ENCODE data around the gene SCFD2. TPM values are rescaled to one million over a fixed set of nuclear protein-coding genes. Genes with fewer than 3 reads are reported as not detected.

The SCFD2 gene
- total RNA-seq, 1 donor from 2014 or later: 11.9 TPM

GRCh38 chr4:53014881-53015280 is 351.0 kb downstream of the SCFD2 start:
- Histone ChIP-seq H3K36me3 (ENCODE audit: insufficient read depth, low read length) (no peaks in the 10 kb centered on the region), H3K4me3 (ENCODE audit: insufficient read depth, low read depth, low read length) (no peak overlapping the region), H4K20me1 (ENCODE audit: insufficient read depth, low read length) (no peaks in the 10 kb centered on the region), H3K79me2 (ENCODE audit: insufficient read depth, low read length) (no peaks in the 10 kb centered on the region), H3K4me1 (ENCODE audit: insufficient read depth, low read length) (peaks cover 22% of the 10 kb centered on the region), H3K27me3 (ENCODE audit: insufficient read depth, low read length) (no peaks in the 10 kb centered on the region), H3K9ac (ENCODE audit: low read length) (no peak overlapping the region), H3K27ac (ENCODE audit: low read depth, low read length) (no peak overlapping the region), H2AFZ (ENCODE audit: low read depth, low read length) (no peak overlapping the region), H3K4me2 (ENCODE audit: low read length) (no peak overlapping the region), H3K9me3 (ENCODE audit: insufficient read depth, low read depth, low read length) (no peaks in the 10 kb centered on the region)
- Mint-ChIP-seq H3K27ac (ENCODE audit: unreplicated experiment) (no peak overlapping the region), H3K9me3 (ENCODE audit: unreplicated experiment) (no peaks in the 10 kb centered on the region), H3K36me3 (ENCODE audit: low read depth, unreplicated experiment) (no peaks in the 10 kb centered on the region), H3K27me3 (ENCODE audit: low read depth, unreplicated experiment) (no peaks in the 10 kb centered on the region), H3K4me1 (ENCODE audit: low read depth, unreplicated experiment) (peaks cover 45% of the 10 kb centered on the region), H3K4me3 (ENCODE audit: unreplicated experiment) (no peak overlapping the region)
- FAIRE-seq (no peak), DNase-seq (ENCODE audit: low read depth) (no peak)
- TF ChIP-seq, protein P1, sequence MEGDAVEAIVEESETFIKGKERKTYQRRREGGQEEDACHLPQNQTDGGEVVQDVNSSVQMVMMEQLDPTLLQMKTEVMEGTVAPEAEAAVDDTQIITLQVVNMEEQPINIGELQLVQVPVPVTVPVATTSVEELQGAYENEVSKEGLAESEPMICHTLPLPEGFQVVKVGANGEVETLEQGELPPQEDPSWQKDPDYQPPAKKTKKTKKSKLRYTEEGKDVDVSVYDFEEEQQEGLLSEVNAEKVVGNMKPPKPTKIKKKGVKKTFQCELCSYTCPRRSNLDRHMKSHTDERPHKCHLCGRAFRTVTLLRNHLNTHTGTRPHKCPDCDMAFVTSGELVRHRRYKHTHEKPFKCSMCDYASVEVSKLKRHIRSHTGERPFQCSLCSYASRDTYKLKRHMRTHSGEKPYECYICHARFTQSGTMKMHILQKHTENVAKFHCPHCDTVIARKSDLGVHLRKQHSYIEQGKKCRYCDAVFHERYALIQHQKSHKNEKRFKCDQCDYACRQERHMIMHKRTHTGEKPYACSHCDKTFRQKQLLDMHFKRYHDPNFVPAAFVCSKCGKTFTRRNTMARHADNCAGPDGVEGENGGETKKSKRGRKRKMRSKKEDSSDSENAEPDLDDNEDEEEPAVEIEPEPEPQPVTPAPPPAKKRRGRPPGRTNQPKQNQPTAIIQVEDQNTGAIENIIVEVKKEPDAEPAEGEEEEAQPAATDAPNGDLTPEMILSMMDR (IDR thresholded peaks at IDR 0.05; ENCODE audit: insufficient read depth, low read depth, low read length): no peak
- TF ChIP-seq EZH2 (IDR thresholded peaks at IDR 0.05; ENCODE audit: insufficient read depth, low read length): no peak

GRCh38 chr4:53013873-53014775 is 351.7 kb downstream of the SCFD2 start:
- H3K36me3 Mint-ChIP-seq (ENCODE audit: low read depth, unreplicated experiment): no peaks in the 10 kb centered on the region
- Histone ChIP-seq H3K79me2 (ENCODE audit: insufficient read depth, low read length) (no peaks in the 10 kb centered on the region), H2AFZ (ENCODE audit: low read depth, low read length) (no peak overlapping the region), H3K9ac (ENCODE audit: low read length) (no peak overlapping the region), H4K20me1 (ENCODE audit: insufficient read depth, low read length) (no peaks in the 10 kb centered on the region), H3K27ac (ENCODE audit: low read depth, low read length) (no peak overlapping the region), H3K27me3 (ENCODE audit: insufficient read depth, low read length) (no peaks in the 10 kb centered on the region), H3K4me3 (ENCODE audit: insufficient read depth, low read depth, low read length) (no peak overlapping the region), H3K9me3 (ENCODE audit: insufficient read depth, low read depth, low read length) (no peaks in the 10 kb centered on the region), H3K4me1 (ENCODE audit: insufficient read depth, low read length) (peaks cover 16% of the 10 kb centered on the region), H3K36me3 (ENCODE audit: insufficient read depth, low read length) (no peaks in the 10 kb centered on the region), H3K4me2 (ENCODE audit: low read length) (no peak overlapping the region)
- no peaks in the 10 kb centered on the region for H3K9me3 Mint-ChIP-seq (ENCODE audit: unreplicated experiment)
- H3K27ac Mint-ChIP-seq (ENCODE audit: unreplicated experiment): no peak overlapping the region
- TF ChIP-seq, protein P1 (IDR thresholded peaks at IDR 0.05; ENCODE audit: insufficient read depth, low read depth, low read length): no peak
- no peaks in the 10 kb centered on the region for H3K27me3 Mint-ChIP-seq (ENCODE audit: low read depth, unreplicated experiment)
- FAIRE-seq (peak; percentile 65), DNase-seq (ENCODE audit: low read depth) (no peak)
- H3K4me1 Mint-ChIP-seq (ENCODE audit: low read depth, unreplicated experiment): peaks cover 40% of the 10 kb centered on the region
- H3K4me3 Mint-ChIP-seq (ENCODE audit: unreplicated experiment): no peak overlapping the region

DNA sequence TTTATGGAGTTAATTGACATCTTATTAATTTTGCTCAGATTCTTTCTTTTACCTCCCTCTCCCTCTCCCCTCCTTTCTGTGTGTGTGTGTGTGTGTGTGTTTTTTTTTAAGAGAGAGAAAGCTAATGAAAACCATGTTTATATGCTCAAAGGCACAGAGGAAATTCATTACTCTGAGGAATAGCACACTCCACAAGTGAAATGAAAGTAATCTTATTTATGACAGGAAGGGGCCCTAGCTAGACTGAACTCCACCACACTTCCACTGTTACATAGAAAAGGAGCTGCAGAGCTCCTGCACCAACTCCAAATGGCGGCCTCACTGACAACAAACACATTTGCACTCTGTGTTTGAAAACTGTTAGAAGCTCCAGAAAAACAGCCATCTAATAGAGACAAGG is 353.1 kb downstream of the SCFD2 start:
- H3K4me2 ChIP-seq (ENCODE audit: low read length): no peak overlapping the region
- no peaks in the 10 kb centered on the region for H3K36me3 Mint-ChIP-seq (ENCODE audit: low read depth, unreplicated experiment)
- TF ChIP-seq, protein P1 (IDR thresholded peaks at IDR 0.05; ENCODE audit: insufficient read depth, low read depth, low read length): no peak
- TF ChIP-seq EZH2 (IDR thresholded peaks at IDR 0.05; ENCODE audit: insufficient read depth, low read length): no peak
- FAIRE-seq: peak; percentile 5
- H3K4me1 ChIP-seq (ENCODE audit: insufficient read depth, low read length): peaks cover 16% of the 10 kb centered on the region
- peaks cover 40% of the 10 kb centered on the region for H3K4me1 Mint-ChIP-seq (ENCODE audit: low read depth, unreplicated experiment)
- no peak overlapping the region for H3K27ac Mint-ChIP-seq (ENCODE audit: unreplicated experiment)
- H3K4me3 ChIP-seq (ENCODE audit: insufficient read depth, low read depth, low read length): no peak overlapping the region
- H3K27me3 Mint-ChIP-seq (ENCODE audit: low read depth, unreplicated experiment): no peaks in the 10 kb centered on the region
- no peaks in the 10 kb centered on the region for H3K36me3 ChIP-seq (ENCODE audit: insufficient read depth, low read length)
- no peak overlapping the region for H3K9ac ChIP-seq (ENCODE audit: low read length)
- no peak overlapping the region for H2AFZ ChIP-seq (ENCODE audit: low read depth, low read length)
- H3K79me2 ChIP-seq (ENCODE audit: insufficient read depth, low read length): no peaks in the 10 kb centered on the region
- no peaks in the 10 kb centered on the region for H3K9me3 Mint-ChIP-seq (ENCODE audit: unreplicated experiment)
- no peaks in the 10 kb centered on the region for H4K20me1 ChIP-seq (ENCODE audit: insufficient read depth, low read length)
- H3K9me3 ChIP-seq (ENCODE audit: insufficient read depth, low read depth, low read length): no peaks in the 10 kb centered on the region
- no peaks in the 10 kb centered on the region for H3K27me3 ChIP-seq (ENCODE audit: insufficient read depth, low read length)
- no peak overlapping the region for H3K4me3 Mint-ChIP-seq (ENCODE audit: unreplicated experiment)
- DNase-seq (ENCODE audit: low read depth): no peak
- no peak overlapping the region for H3K27ac ChIP-seq (ENCODE audit: low read depth, low read length)

Data from astrocyte (in vitro differentiated cells and primary cell).